ENCODE results near the gene SULT2B1.

SULT2B1 gene

DNA sequence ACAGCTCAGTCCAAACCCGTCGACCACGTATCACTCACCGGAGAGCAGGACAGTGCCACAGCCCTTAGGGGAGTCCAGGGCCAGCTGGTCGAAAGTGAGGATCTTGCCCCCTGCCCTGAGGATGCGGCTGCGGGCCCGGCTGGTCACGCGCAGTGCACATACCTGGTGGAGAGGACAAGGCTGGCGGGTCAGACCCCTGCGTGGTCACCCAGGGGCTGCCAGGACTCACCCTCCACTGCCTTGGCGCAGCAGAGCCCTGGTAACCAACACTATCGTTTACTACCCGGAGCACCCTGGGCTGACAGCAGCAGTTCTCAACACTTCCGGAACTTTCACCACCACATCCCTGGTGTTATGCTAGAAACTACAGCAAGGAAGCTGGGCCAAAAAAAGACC, 64.1 kb downstream of the SULT2B1 start:
- Histone ChIP-seq H3K4me3 (ENCODE audit: low read depth, low read length) (no peak overlapping the region), H3K27ac (no peak overlapping the region)
- TF ChIP-seq, protein P1, sequence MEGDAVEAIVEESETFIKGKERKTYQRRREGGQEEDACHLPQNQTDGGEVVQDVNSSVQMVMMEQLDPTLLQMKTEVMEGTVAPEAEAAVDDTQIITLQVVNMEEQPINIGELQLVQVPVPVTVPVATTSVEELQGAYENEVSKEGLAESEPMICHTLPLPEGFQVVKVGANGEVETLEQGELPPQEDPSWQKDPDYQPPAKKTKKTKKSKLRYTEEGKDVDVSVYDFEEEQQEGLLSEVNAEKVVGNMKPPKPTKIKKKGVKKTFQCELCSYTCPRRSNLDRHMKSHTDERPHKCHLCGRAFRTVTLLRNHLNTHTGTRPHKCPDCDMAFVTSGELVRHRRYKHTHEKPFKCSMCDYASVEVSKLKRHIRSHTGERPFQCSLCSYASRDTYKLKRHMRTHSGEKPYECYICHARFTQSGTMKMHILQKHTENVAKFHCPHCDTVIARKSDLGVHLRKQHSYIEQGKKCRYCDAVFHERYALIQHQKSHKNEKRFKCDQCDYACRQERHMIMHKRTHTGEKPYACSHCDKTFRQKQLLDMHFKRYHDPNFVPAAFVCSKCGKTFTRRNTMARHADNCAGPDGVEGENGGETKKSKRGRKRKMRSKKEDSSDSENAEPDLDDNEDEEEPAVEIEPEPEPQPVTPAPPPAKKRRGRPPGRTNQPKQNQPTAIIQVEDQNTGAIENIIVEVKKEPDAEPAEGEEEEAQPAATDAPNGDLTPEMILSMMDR (IDR thresholded peaks at IDR 0.05; ENCODE audit: low read depth, low read length, missing control alignments) = no peak

DNA sequence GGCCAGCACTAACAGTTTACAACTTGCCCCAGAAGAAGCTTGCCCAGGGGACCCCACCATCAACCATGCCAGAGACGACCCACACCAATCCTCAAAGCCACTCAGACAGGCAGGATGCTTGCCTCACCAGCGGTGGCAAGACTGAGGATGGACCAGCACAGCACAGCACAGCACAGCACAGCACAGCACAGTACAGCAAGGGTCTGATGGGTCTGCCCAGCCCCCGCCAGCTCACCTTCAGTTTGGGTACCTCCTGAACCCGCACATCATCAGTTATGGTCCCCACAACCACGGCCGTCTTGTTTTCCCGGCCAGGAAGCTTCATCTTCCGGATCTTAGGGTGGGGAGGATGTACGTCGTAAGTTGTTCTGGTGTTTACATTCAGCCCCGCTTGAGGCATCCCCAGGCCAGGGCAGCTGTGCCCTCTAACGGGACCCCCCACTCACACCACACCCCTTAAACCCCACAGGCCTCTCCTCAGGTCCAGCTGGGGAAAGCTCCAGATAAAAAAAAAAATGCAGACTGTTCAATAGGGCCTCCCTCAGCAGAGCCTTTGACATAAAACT, 64.6 kb downstream of the SULT2B1 start:
- in situ Hi-C loops (cut with HindIII; ENCODE audit: low pct_ligation_motif_present, low sequenced_read_pairs) = no loop called here
- H3K27ac ChIP-seq = no peak overlapping the region
- no peak for DNase-seq
- peaks cover 32% of the 10 kb centered on the region for H3K36me3 ChIP-seq (replicated peaks)
- no peaks in the 10 kb centered on the region for H3K27me3 ChIP-seq (replicated peaks)
- TF ChIP-seq, protein P1 (IDR thresholded peaks at IDR 0.05; ENCODE audit: low read depth, low read length, missing control alignments) = no peak
- H3K4me3 ChIP-seq (ENCODE audit: low read depth, low read length) = peak overlapping the region; percentile 98

More for the DNA sequence above, 64.1 kb downstream of the SULT2B1 start:
- DNase-seq = no peak
- peaks cover 32% of the 10 kb centered on the region for H3K36me3 ChIP-seq (replicated peaks)
- in situ Hi-C loops (cut with HindIII; ENCODE audit: low pct_ligation_motif_present, low sequenced_read_pairs) = no loop called here
- no peaks in the 10 kb centered on the region for H3K27me3 ChIP-seq (replicated peaks)

DNA sequence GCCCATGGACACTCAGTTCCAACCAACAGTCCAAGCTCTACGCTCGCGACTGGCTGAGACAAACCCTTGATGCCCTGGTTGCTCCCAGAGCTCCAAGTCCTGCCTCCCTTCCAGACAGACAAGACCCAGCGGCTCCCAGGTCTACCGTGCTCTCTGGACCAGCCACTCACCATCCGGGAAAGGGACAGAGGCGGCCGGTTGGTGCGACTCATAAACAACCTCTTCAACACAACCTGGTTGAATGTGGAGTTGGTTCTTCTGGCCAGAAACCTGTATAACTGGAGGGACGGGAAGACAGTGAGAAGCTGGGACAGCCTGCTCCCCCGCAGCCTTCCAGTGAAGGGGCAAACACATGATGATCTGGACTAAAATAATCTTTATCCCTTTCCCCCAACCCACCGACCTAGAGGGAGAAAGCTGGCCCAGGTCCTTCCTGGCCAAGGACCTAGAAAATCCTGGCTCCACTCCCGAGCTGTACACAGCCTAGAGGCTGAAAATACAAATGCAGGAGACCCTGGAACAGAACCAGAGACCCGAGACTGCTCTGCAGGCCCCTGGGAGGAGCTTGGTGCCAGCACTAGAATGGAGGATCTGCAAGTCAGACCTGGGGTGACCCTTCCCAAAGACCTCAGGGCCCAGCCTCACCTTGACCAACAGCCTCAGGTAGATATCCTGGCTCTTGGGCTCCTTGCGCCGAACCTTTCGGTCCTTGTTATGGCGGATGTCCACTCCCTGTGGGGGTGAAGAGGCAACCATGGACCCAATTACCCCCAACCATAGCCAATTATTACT, 65.4 kb downstream of the SULT2B1 start:
- Histone ChIP-seq H3K4me3 (ENCODE audit: low read depth, low read length) (peak overlapping the region; percentile 98), H3K27ac (peak overlapping the region; percentile 72), H3K36me3 (replicated peaks) (peaks cover 32% of the 10 kb centered on the region), H3K27me3 (replicated peaks) (no peaks in the 10 kb centered on the region)
- TF ChIP-seq, protein P1 (IDR thresholded peaks at IDR 0.05; ENCODE audit: low read depth, low read length, missing control alignments) = no peak
- DNase-seq = no peak
- in situ Hi-C loops (cut with HindIII; ENCODE audit: low pct_ligation_motif_present, low sequenced_read_pairs) = no loop called here

DNA sequence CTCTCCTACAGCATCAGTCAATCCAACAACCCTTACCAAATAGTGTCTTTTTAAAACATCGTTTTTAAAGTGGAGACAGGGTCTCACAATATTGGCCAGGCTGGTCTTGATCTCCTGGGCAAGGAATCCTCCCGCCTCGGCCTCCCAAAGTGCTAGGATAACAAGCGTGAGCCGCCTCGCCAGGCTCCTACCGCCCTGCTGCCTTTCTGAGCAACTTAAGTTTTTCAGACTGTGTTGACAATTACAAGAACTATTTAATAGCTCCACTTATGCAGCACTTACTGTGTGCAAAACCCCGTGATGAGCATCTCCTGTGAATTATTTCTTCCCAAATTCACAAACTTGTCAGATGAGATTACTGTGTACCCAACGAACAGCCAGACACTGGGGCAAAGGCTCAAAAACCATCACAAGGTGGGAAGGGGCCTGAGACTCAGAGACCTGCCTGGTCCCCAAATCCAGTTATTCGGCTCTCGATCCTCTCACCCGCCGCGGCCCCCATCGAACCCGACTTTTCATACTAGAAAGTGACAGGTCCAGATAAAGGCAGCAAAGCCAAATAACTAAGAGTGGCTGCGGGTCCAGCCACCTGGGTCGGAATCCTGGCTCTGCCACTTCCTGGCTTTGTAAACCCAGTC, 66.4 kb downstream of the SULT2B1 start:
- Histone ChIP-seq H3K27me3 (replicated peaks) (no peaks in the 10 kb centered on the region), H3K36me3 (replicated peaks) (peaks cover 32% of the 10 kb centered on the region), H3K4me3 (ENCODE audit: low read depth, low read length) (peak overlapping the region; percentile 98), H3K27ac (peak overlapping the region; percentile 72)
- in situ Hi-C loops (cut with HindIII; ENCODE audit: low pct_ligation_motif_present, low sequenced_read_pairs) = no loop called here
- no peak for DNase-seq
- TF ChIP-seq, protein P1 (IDR thresholded peaks at IDR 0.05; ENCODE audit: low read depth, low read length, missing control alignments) = no peak

DNA sequence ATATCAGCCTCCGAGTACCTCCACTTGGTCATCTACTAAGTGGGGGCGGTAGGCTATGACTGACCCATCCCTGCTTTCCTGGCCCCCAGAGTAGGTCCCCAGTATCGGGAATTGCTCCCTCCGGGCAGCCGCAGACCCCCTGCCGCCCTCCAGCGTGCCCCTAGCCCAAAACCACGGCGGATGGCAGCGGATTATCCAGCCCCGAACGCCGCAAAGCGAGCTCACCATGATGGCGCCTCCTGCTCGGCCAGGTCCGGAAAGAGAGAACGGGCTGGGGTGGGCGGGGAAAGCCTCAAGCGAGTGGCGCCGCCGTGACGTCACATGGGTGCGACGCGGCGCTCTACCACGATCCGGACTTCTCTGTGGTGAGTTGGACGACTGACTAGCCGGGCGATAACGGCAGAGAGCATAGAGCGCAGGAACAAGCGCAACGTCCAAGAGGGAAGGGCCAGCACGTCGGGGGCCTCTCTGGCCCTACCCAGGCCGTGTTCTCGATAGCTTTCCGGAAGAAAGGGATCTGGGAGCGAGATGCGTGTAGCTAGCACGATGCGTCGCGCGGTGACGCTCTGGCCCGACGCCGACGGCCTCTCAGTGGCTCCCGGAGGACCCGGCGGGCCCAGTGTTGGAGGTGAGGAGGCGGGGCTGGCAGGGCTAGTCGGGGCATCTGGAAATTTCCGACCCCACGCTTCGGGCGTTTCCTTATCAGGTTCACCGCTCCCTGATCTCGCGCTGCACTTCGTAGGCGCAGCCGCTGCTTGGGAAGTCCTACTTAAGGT, 67.1 kb downstream of the SULT2B1 start, which contains the start of the genes RPL18 and SPHK2:
Gene RPL18, minus strand, starts transcription at position 263 of the 776 bp plus-strand sequence. Its CDS starts 35 bp downstream, at position 228.
Gene SPHK2, plus strand, starts transcription at position 591 of the 776 bp plus-strand sequence. CDS start 1,009 bp downstream, outside the sequence.
- Histone ChIP-seq H3K27me3 (replicated peaks) (no peaks in the 10 kb centered on the region), H3K27ac (peak within 1 kb of the TSS; percentile 72), H3K4me3 (ENCODE audit: low read depth, low read length) (peak within 1 kb of the TSS; percentile 98), H3K36me3 (replicated peaks) (peaks cover 32% of the 10 kb centered on the region)
- DNase-seq = peak; percentile 100
- TF ChIP-seq, protein P1 (IDR thresholded peaks at IDR 0.05; ENCODE audit: low read depth, low read length, missing control alignments) = no peak
- in situ Hi-C loops (cut with HindIII; ENCODE audit: low pct_ligation_motif_present, low sequenced_read_pairs) = no loop called here
